GM12801 (cell line): ENCODE data around the gene NUDT12.

Experiments
- CTCF ChIP-seq: IDR thresholded peaks from one replicate; pipeline ENCODE4 v1.5.1; 2011; ENCODE audit warnings: control low read depth; ENCODE audit not compliant: insufficient read length; ENCODE audit errors: extremely low read depth

Gene NUDT12

GRCh38 chr5:103522586-103522985 lies 40.0 kb downstream of the NUDT12 start:
- TF ChIP-seq CTCF, result no peak

GRCh38 chr5:103519550-103519949 lies 43.0 kb downstream of the NUDT12 start:
- no peak for TF ChIP-seq CTCF

GRCh38 chr5:103514371-103514770 lies 48.2 kb downstream of the NUDT12 start:
- no peak for TF ChIP-seq CTCF

- TF ChIP-seq CTCF, result no peak
These were observed 48.9 kb downstream of the NUDT12 start for GRCh38 chr5:103513701-103514100.

- TF ChIP-seq CTCF, result no peak
These were observed 50.1 kb downstream of the NUDT12 start for GRCh38 chr5:103512500-103512899.

GRCh38 chr5:103511554-103511885 lies 51.1 kb downstream of the NUDT12 start:
- TF ChIP-seq CTCF, result no peak

- TF ChIP-seq CTCF, result no peak
These were observed 51.6 kb downstream of the NUDT12 start for GRCh38 chr5:103510851-103511553.
